ENCODE data around the gene CDS2. TPM values are rescaled to one million over a fixed set of nuclear protein-coding genes. Genes with fewer than 3 reads are reported as not detected.

Gene CDS2
- total RNA-seq, 4 donors from 2014 or later: 34.0 to 55.4 (median 40.9) TPM

- H3K27ac ChIP-seq: no peak overlapping the region
- TF ChIP-seq POLR2A (IDR thresholded peaks at IDR 0.05): no peak
- TF ChIP-seq, protein P1, sequence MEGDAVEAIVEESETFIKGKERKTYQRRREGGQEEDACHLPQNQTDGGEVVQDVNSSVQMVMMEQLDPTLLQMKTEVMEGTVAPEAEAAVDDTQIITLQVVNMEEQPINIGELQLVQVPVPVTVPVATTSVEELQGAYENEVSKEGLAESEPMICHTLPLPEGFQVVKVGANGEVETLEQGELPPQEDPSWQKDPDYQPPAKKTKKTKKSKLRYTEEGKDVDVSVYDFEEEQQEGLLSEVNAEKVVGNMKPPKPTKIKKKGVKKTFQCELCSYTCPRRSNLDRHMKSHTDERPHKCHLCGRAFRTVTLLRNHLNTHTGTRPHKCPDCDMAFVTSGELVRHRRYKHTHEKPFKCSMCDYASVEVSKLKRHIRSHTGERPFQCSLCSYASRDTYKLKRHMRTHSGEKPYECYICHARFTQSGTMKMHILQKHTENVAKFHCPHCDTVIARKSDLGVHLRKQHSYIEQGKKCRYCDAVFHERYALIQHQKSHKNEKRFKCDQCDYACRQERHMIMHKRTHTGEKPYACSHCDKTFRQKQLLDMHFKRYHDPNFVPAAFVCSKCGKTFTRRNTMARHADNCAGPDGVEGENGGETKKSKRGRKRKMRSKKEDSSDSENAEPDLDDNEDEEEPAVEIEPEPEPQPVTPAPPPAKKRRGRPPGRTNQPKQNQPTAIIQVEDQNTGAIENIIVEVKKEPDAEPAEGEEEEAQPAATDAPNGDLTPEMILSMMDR (IDR thresholded peaks at IDR 0.05): no peak
- peaks cover 4 to 38% of the 10 kb centered on the region in 2 donors for H3K4me1 ChIP-seq
- DNase-seq: no peak
- H3K36me3 ChIP-seq: no peaks in the 10 kb centered on the region
- no peaks in the 10 kb centered on the region for H3K9me3 ChIP-seq
- H3K4me3 ChIP-seq (replicated peaks in 1 of 3): no peak overlapping the region
- intact Hi-C loops (cut with DNase I): no loop called here
- WGBS, 2 donors: 86 to 89% methylated on average over 5 of the region's 5 CpGs
- no peaks in the 10 kb centered on the region for H3K27me3 ChIP-seq
Observed at GRCh38 chr20:5143851-5144250, 17.0 kb downstream of the CDS2 start.

GRCh38 chr20:5145365-5146098 is 18.7 kb downstream of the CDS2 start:
- H3K4me1 ChIP-seq: peaks cover 9 to 42% of the 10 kb centered on the region in 2 donors
- intact Hi-C loops (cut with DNase I): no loop called here
- 55 to 60% methylated on average over 5 of the region's 5 CpGs for WGBS, 2 donors
- no peak overlapping the region for H3K27ac ChIP-seq
- no peak for DNase-seq
- H3K9me3 ChIP-seq: no peaks in the 10 kb centered on the region
- no peak overlapping the region for H3K4me3 ChIP-seq (replicated peaks in 1 of 3)
- TF ChIP-seq, protein P1 (IDR thresholded peaks at IDR 0.05): no peak
- H3K36me3 ChIP-seq: no peaks in the 10 kb centered on the region
- H3K27me3 ChIP-seq: no peaks in the 10 kb centered on the region

GRCh38 chr20:5146099-5146668 is 19.4 kb downstream of the CDS2 start:
- WGBS, 2 donors: 94 to 96% methylated on average over 6 of the region's 6 CpGs
- H3K4me1 ChIP-seq: peaks cover 10 to 39% of the 10 kb centered on the region in 2 donors
- TF ChIP-seq, protein P1 (IDR thresholded peaks at IDR 0.05): no peak
- TF ChIP-seq POLR2A (IDR thresholded peaks at IDR 0.05): no peak
- no peaks in the 10 kb centered on the region for H3K36me3 ChIP-seq
- H3K9me3 ChIP-seq: no peaks in the 10 kb centered on the region
- no peak for DNase-seq
- H3K27ac ChIP-seq: no peak overlapping the region
- no peaks in the 10 kb centered on the region for H3K27me3 ChIP-seq
- H3K4me3 ChIP-seq (replicated peaks in 1 of 3): no peak overlapping the region
- intact Hi-C loops (cut with DNase I): no loop called here

DNA sequence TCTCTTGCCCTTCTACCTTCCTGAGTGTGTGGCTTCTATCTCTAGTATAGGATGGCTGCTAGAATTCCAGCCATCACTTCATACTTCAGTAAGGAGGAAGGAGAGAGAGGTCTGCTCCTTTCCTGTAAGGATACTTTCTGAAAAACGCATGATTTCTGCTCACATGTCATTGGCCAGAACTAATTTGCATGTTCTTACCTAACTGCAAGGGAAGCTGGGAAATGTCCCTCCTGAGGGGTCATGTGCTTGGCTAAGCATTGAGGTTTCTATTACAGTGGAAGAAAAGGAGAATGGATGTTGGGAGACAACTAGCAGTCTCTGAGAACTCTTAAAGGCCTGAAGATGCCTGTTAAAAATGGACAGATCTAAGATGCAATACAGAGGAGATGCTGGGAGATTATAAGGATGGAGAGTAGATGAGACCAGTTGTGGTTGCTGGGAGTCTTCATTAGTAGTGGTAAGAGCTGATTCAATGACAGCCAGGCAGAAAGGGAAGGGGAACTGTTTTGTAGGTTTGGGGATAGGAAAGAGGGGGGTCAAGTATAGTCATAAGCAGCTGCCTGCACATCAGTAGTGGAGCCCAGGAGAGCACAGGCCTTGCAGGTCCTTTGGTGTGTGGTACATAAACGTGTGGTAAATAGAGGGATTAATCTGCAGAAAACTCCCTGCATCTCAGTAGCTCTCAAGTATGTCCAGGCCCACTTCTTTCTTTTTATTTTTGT is 20.2 kb downstream of the CDS2 start:
- DNase-seq: no peak
- H3K27me3 ChIP-seq: no peaks in the 10 kb centered on the region
- H3K36me3 ChIP-seq: no peaks in the 10 kb centered on the region
- no peak for TF ChIP-seq POLR2A (IDR thresholded peaks at IDR 0.05)
- TF ChIP-seq, protein P1 (IDR thresholded peaks at IDR 0.05): no peak
- H3K4me1 ChIP-seq: peaks cover 7 to 31% of the 10 kb centered on the region in 2 donors
- H3K9me3 ChIP-seq: no peaks in the 10 kb centered on the region
- 79 to 86% methylated on average over 2 of the region's 2 CpGs for WGBS, 2 donors
- no peak overlapping the region for H3K27ac ChIP-seq
- intact Hi-C loops (cut with DNase I): no loop called here
- H3K4me3 ChIP-seq (replicated peaks in 1 of 3): no peak overlapping the region

DNA sequence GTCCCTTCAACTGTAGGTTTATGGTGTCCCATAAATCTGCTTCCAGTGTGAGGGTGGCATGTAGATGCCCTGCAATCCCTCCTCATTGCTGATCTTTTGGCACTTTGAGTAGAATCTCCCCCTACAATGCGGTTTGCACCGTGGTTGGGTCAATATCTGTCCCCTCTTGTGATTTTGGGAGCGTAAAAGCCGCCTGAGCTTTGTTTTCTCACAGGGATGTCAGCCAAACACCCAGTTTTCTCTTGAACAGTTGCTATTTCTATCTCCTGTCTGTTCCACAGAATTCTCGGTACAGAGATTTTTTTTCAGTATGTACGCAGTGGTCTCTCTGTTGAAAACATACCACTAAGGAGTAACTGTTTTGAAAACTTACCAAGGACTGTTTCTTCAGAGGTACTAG is 21.8 kb downstream of the CDS2 start:
- DNase-seq: no peak
- Histone ChIP-seq H3K9me3 (no peaks in the 10 kb centered on the region), H3K4me3 (replicated peaks in 1 of 3) (no peak overlapping the region), H3K36me3 (no peaks in the 10 kb centered on the region), H3K4me1 (peaks cover 6 to 30% of the 10 kb centered on the region in 2 donors), H3K27ac (no peak overlapping the region), H3K27me3 (no peaks in the 10 kb centered on the region)
- no peak for TF ChIP-seq POLR2A (IDR thresholded peaks at IDR 0.05)
- TF ChIP-seq, protein P1 (IDR thresholded peaks at IDR 0.05): no peak
- intact Hi-C loops (cut with DNase I): no loop called here
- 76 to 77% methylated on average over 6 of the region's 6 CpGs for WGBS, 2 donors
